Glutamatergic neuron (in vitro differentiated cells): ENCODE data around the gene SNX22. TPM values are rescaled to one million over a fixed set of nuclear protein-coding genes. Genes with fewer than 3 reads are reported as not detected.
"Not testable (repeated sequence)": the region's sequence is repeated elsewhere in the genome, so short reads cannot be mapped to it uniquely, and the experiment has no call there.

ENCODE experiments used
- DNase-seq: peaks from one replicate; pipeline ENCODE4 v3.0.0; 2022
- H3K27ac Mint-ChIP-seq: one replicate; pipeline ENCODE4 v1.8.0; 2020; ENCODE audit warnings: mild to moderate bottlenecking, mixed read lengths, inconsistent platforms; ENCODE audit not compliant: unreplicated experiment
- H3K27me3 Mint-ChIP-seq: one replicate; pipeline ENCODE4 v1.8.0; 2020; ENCODE audit warnings: mild to moderate bottlenecking, moderate library complexity, mixed read lengths, inconsistent platforms; ENCODE audit not compliant: unreplicated experiment
- H3K36me3 Mint-ChIP-seq: one replicate; pipeline ENCODE4 v1.8.0; 2020; ENCODE audit warnings: mild to moderate bottlenecking, mixed read lengths, inconsistent platforms; ENCODE audit not compliant: unreplicated experiment
- H3K4me1 Mint-ChIP-seq: one replicate; pipeline ENCODE4 v1.8.0; 2020; ENCODE audit warnings: mild to moderate bottlenecking, low read depth, mixed read lengths, inconsistent platforms; ENCODE audit not compliant: unreplicated experiment
- H3K4me3 Mint-ChIP-seq: one replicate; pipeline ENCODE4 v1.8.0; 2020; ENCODE audit warnings: mild to moderate bottlenecking, mixed read lengths, inconsistent platforms; ENCODE audit not compliant: unreplicated experiment
- H3K9me3 Mint-ChIP-seq: one replicate; pipeline ENCODE4 v1.8.0; 2020; ENCODE audit warnings: mild to moderate bottlenecking, moderate library complexity, mixed read lengths, inconsistent platforms; ENCODE audit not compliant: unreplicated experiment
- CTCF ChIP-seq: fragments of 200-600 bp; sonication (generic); IDR thresholded peaks from one replicate; pipeline ENCODE4 v1.5.0; 2021; ENCODE audit not compliant: partially characterized antibody, unreplicated experiment
- long read RNA-seq: library from polyadenylated mRNA; unstranded; transcript quantifications from one replicate; pipeline ENCODE4 v2.0.0, GENCODE V29; 2020; ENCODE audit not compliant: unreplicated experiment
- total RNA-seq: library from RNA; stranded (reverse); fragmentation: NEBNext Ultra II Directional; extraction: Animal tissue kit (Norgen Biotek cat#: 25700); gene quantifications from one replicate; pipeline ENCODE4 v1.2.1, GENCODE V29; 2021; ENCODE audit not compliant: unreplicated experiment

Gene SNX22
- 4.6 TPM for total RNA-seq
- long read RNA-seq = 0 reads

GRCh38 chr15:64151727-64152506 lies at the start of gene SNX22:
Gene SNX22, plus strand, starts transcription at chr15:64151731. Its CDS starts 45 bp downstream, at chr15:64151776.
- no peak for DNase-seq
- H3K27me3 Mint-ChIP-seq = peaks cover 5% of the 10 kb centered on the region
- TF ChIP-seq CTCF = no peak
- H3K9me3 Mint-ChIP-seq = peaks cover 7% of the 10 kb centered on the region
- peak within 1 kb of the TSS; percentile 88 for H3K4me3 Mint-ChIP-seq
- H3K36me3 Mint-ChIP-seq = no peaks in the 10 kb centered on the region
- peaks cover 2% of the 10 kb centered on the region for H3K4me1 Mint-ChIP-seq
- H3K27ac Mint-ChIP-seq = peak within 1 kb of the TSS; percentile 77

- no peaks in the 10 kb centered on the region for H3K9me3 Mint-ChIP-seq
- DNase-seq = no peak
- no peak overlapping the region for H3K27ac Mint-ChIP-seq
- H3K4me3 Mint-ChIP-seq = no peak overlapping the region
- H3K27me3 Mint-ChIP-seq = no peaks in the 10 kb centered on the region
- no peaks in the 10 kb centered on the region for H3K36me3 Mint-ChIP-seq
- peaks cover 10% of the 10 kb centered on the region for H3K4me1 Mint-ChIP-seq
- no peak for TF ChIP-seq CTCF
These were observed 49.0 kb upstream of the SNX22 start for GRCh38 chr15:64102497-64102896.

- Mint-ChIP-seq H3K27me3 (no peaks in the 10 kb centered on the region), H3K36me3 (no peaks in the 10 kb centered on the region), H3K9me3 (no peaks in the 10 kb centered on the region), H3K4me1 (no peaks in the 10 kb centered on the region), H3K27ac (no peak overlapping the region), H3K4me3 (no peak overlapping the region)
- TF ChIP-seq CTCF = no peak
- DNase-seq = no peak
These were observed 46.3 kb upstream of the SNX22 start for GRCh38 chr15:64105113-64105704.

DNA sequence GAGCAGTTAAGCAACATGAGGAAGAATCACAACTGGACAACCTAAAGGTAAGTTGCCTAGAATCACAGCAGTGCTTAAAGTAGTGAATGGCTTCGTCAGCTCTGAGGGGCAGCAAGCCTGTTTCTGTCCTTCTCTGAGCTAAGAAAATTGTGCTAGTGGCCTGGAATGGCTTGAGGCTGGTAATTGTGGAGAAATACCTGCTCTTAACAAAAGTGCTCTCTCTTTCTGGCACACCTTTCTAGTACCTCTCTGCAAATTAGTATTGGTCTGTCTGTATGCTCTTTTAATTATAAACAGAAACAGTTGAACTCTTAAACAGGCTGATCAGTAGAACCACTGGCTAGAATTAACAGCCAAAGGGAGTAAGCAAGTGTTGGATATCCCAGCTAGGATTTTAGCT lies 44.2 kb upstream of the SNX22 start:
- TF ChIP-seq CTCF = no peak
- H3K4me1 Mint-ChIP-seq = peaks cover 6% of the 10 kb centered on the region
- no peak for DNase-seq
- H3K27me3 Mint-ChIP-seq = no peaks in the 10 kb centered on the region
- no peaks in the 10 kb centered on the region for H3K9me3 Mint-ChIP-seq
- no peak overlapping the region for H3K4me3 Mint-ChIP-seq
- no peaks in the 10 kb centered on the region for H3K36me3 Mint-ChIP-seq
- H3K27ac Mint-ChIP-seq = no peak overlapping the region

DNA sequence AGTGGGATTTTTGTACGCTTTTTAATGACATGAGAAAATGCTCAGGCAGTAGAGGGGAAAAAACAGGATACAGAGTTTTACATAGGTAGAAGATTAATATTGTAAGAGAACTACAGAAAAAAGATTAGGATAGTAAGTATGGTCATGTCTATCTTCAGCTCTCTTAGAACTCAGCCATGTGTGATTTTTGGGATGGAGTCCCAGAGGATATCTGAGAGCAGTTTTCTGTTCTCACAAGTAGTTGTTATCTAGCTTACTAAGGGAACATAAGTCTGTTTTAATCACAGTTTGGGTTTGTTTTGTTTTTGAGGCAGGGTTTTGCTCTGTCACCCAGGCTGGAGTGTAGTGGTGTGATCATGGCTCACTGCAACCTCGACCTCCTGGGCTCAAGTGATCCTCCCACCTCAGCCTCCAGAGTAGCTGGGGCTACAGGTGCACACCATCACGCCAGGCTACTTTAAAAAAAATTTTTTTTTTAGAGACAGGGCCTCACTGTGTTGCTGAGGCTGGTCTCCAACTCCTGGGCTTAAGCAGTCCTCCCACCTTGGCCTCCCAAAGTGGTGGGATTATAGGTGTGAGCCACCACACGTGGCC lies 41.3 kb upstream of the SNX22 start:
- not testable (repeated sequence) for H3K9me3 Mint-ChIP-seq, H3K27me3 Mint-ChIP-seq, H3K4me1 Mint-ChIP-seq, H3K36me3 Mint-ChIP-seq, DNase-seq, H3K4me3 Mint-ChIP-seq, H3K27ac Mint-ChIP-seq
